WERI-Rb-1 (cell line): ENCODE measurements around the gene PDE2A.

ENCODE experiments used
- DNase-seq: peaks from one replicate; pipeline ENCODE4 v3.0.0-alpha.2; 2020
- H3K27ac ChIP-seq: fragments of 250-450 bp; sonication (Bioruptor Pico); 2 replicates; pipeline ENCODE4 v1.5.1; 2020; ENCODE audit warnings: mild to moderate bottlenecking, moderate library complexity
- H3K27me3 ChIP-seq: fragments of 250-450 bp; sonication (Bioruptor Pico); 2 replicates; pipeline ENCODE4 v1.5.1; 2021; ENCODE audit warnings: mild to moderate bottlenecking, low read depth, moderate library complexity; ENCODE audit not compliant: insufficient read depth, severe bottlenecking
- H3K36me3 ChIP-seq: fragments of 250-450 bp; sonication (Bioruptor Pico); 2 replicates; pipeline ENCODE4 v1.5.1; 2020; ENCODE audit warnings: mild to moderate bottlenecking, moderate library complexity
- H3K4me3 ChIP-seq: 2 replicates; pipeline ENCODE4 v1.5.1; 2011; ENCODE audit warnings: low read depth, mild to moderate bottlenecking, control low read depth, low read length
- H3K9me3 ChIP-seq: fragments of 250-450 bp; sonication (Bioruptor Pico); 2 replicates; pipeline ENCODE4 v1.5.1; 2021; ENCODE audit warnings: mild to moderate bottlenecking, moderate library complexity; ENCODE audit not compliant: severe bottlenecking
- TF ChIP-seq, protein P1 (sequence below): IDR thresholded peaks from 2 replicates; pipeline ENCODE4 v1.5.1; 2011; ENCODE audit warnings: low read depth, mild to moderate bottlenecking, control low read depth, inconsistent platforms, low read length

Gene PDE2A

DNA sequence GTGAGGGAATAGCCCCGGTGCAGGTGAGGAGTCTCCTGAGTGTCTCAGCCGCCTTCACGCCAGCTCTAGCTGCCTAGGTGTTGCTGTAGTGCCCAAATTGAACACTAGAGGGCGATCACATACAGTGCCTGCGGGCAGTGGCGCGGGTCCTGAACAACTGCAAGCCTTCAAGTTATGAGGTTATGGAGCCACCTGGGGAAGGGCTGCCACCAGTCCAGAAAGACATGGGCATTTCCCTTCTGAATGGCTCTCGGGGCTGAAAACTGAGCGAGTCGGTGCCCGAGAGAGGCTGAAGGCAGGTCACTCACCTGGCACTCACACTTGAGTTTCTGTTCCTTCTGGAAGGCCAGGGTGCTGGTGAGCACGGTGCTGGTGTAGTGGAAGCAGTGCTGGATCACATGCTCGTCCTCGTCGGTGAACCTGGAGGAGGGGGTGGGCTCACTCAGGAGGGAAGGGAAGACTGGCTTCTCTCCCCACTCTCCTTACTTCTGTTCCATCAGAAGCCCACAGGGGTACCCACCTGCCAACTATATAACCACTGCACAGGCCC lies 88.4 kb downstream of the PDE2A start:
- H3K36me3 ChIP-seq = peaks cover 2% of the 10 kb centered on the region; the same call in 1 of the 2 replicates
- peak; percentile 67 for DNase-seq
- no peak overlapping the region for H3K4me3 ChIP-seq
- H3K27ac ChIP-seq = no peak overlapping the region
- H3K9me3 ChIP-seq = no peaks in the 10 kb centered on the region
- H3K27me3 ChIP-seq = no peaks in the 10 kb centered on the region
- TF ChIP-seq, protein P1, sequence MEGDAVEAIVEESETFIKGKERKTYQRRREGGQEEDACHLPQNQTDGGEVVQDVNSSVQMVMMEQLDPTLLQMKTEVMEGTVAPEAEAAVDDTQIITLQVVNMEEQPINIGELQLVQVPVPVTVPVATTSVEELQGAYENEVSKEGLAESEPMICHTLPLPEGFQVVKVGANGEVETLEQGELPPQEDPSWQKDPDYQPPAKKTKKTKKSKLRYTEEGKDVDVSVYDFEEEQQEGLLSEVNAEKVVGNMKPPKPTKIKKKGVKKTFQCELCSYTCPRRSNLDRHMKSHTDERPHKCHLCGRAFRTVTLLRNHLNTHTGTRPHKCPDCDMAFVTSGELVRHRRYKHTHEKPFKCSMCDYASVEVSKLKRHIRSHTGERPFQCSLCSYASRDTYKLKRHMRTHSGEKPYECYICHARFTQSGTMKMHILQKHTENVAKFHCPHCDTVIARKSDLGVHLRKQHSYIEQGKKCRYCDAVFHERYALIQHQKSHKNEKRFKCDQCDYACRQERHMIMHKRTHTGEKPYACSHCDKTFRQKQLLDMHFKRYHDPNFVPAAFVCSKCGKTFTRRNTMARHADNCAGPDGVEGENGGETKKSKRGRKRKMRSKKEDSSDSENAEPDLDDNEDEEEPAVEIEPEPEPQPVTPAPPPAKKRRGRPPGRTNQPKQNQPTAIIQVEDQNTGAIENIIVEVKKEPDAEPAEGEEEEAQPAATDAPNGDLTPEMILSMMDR = peak; percentile 87

DNA sequence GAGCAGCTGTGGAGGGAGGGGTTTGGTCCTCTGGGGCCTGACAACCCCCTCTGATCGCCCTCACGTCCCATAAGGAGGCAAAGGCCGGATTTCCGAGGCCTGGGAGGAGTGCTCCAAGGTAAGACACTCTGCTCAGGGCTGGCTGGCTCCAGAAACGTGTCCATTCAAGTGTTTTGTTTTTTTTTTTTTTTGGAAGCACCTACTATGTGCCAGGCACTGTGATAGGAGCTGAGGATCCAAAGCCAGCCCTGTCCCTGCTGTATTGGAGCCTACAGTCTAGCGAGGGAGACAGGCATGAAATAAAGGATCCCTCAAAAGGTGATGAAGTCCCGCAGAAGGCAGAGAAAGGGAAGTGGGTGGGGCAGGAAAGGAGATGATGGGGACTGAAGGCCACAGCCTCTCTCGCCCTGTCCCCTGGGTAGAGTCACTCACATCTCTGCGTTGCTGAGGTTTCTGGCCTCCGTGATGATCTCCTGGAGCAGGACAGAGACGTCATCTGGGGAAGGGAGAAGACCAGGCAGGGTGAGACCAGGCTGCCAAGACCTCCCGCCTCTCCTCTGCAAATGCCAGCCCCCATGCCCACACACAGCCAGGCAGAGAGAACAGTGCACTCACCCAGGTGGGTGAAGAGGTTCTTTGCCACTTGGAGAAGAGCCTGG lies 89.2 kb downstream of the PDE2A start:
- H3K9me3 ChIP-seq = no peaks in the 10 kb centered on the region
- no peak overlapping the region for H3K4me3 ChIP-seq
- H3K27me3 ChIP-seq = no peaks in the 10 kb centered on the region
- TF ChIP-seq, protein P1 = no peak
- H3K36me3 ChIP-seq = peaks cover 2% of the 10 kb centered on the region; the same call in 1 of the 2 replicates
- no peak overlapping the region for H3K27ac ChIP-seq
- no peak for DNase-seq

DNA sequence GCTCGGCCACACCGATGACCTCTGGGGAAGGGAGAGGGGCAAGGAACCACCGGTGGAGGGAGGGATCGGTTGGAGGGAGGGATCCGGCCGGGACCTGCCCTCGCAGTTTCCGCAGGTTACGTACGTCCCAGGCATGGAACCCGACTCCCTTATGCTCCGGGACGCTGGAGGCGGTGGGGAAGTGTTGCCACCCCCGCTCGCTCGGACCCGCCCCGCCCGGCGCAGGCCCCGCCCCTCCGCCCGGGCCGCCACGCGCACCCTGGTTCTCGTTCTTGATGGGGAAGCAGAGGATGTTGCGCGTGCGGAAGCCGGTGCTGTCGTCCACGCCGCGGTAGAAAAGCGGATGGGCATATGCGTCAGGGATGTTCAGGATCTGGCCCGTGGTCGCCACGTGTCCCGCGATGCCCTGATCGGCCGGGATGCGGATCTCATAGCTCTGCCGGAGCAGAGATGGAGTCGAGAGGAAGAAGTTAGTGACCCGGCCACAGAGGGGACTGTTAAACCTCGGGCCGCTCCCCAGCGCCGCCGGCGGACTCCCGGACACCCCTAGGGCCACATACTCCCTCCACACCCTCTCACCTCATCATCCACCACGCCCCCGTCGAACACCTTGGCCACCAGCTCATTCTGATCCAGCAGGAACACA lies 89.8 kb downstream of the PDE2A start:
- TF ChIP-seq, protein P1 = no peak
- DNase-seq = no peak
- Histone ChIP-seq H3K36me3 (peaks cover 2% of the 10 kb centered on the region; the same call in 1 of the 2 replicates), H3K4me3 (no peak overlapping the region), H3K27me3 (no peaks in the 10 kb centered on the region), H3K27ac (no peak overlapping the region), H3K9me3 (no peaks in the 10 kb centered on the region)

DNA sequence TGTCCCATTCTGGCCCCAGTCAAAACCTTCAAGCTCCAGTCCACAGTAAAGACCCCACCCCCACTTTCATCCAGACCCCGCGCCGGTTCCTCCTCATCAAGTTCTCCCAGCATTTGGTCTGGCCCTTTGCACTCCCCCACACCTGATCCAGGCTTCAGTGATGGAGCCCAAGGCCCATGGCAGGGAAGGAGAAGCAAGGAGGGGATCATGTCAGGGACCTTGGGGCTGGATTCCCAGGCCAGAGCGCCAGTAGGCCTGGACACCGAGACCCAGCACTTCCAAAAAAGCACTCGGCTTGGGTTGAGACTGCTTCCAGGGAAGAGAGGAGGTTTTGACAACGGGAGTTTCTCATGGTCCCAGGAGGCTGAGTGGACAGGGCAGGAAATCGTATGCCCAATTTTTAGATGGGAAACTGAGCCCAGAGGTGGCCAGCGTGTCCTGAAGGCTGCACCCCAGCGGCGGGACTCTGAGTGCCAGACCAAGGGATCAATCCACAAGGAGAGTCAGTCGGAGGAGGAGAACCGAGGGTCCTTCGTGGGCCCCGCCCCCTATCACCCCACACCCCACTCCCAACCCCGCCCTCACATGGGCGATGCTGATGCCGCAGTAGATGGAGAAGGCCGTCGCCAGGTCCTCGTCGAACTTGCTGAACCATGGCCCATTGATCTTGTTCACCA lies 90.5 kb downstream of the PDE2A start:
- H3K9me3 ChIP-seq = no peaks in the 10 kb centered on the region

DNA sequence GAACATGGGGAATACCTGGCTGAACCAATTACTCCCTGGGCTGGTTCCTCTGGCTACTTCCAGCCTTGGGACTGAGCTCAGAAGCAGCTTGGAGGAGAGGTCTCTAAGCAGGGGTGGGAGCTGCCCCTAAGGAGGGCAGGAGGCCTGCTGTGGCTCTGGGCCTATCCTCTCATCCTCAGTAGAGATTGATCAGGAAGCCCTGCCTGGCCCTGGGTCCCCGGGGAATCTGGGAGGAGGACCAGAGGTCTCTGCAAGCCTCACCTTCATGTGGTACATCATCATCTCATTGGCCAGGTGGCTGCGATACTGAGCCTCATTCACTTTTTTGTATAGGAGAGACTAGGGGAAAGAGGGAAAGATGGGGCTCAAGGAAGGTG lies 91.1 kb downstream of the PDE2A start:
- DNase-seq = no peak
- H3K36me3 ChIP-seq = peaks cover 2% of the 10 kb centered on the region; the same call in 1 of the 2 replicates
- TF ChIP-seq, protein P1 = no peak
- no peaks in the 10 kb centered on the region for H3K9me3 ChIP-seq
- no peak overlapping the region for H3K27ac ChIP-seq
- no peak overlapping the region for H3K4me3 ChIP-seq
- no peaks in the 10 kb centered on the region for H3K27me3 ChIP-seq

More for the DNA sequence above, 90.5 kb downstream of the PDE2A start:
- Histone ChIP-seq H3K36me3 (peaks cover 2% of the 10 kb centered on the region; the same call in 1 of the 2 replicates), H3K4me3 (no peak overlapping the region), H3K27me3 (no peaks in the 10 kb centered on the region), H3K27ac (no peak overlapping the region)
- no peak for DNase-seq
- TF ChIP-seq, protein P1 = no peak
